HTERT RPE-1 (cell line): Measurements from ENCODE around the gene CD109.
"Not testable (repeated sequence)": the region's sequence is repeated elsewhere in the genome, so short reads cannot be mapped to it uniquely, and the experiment has no call there.

Experiments
- in situ Hi-C: fragments of 300-500 bp; cut with MboI; formaldehyde crosslinking; loops from 4 replicates; pipeline ENCODE4 v1.14.3; 2020; ENCODE audit warnings: low sequenced_read_pairs

The CD109 gene

DNA sequence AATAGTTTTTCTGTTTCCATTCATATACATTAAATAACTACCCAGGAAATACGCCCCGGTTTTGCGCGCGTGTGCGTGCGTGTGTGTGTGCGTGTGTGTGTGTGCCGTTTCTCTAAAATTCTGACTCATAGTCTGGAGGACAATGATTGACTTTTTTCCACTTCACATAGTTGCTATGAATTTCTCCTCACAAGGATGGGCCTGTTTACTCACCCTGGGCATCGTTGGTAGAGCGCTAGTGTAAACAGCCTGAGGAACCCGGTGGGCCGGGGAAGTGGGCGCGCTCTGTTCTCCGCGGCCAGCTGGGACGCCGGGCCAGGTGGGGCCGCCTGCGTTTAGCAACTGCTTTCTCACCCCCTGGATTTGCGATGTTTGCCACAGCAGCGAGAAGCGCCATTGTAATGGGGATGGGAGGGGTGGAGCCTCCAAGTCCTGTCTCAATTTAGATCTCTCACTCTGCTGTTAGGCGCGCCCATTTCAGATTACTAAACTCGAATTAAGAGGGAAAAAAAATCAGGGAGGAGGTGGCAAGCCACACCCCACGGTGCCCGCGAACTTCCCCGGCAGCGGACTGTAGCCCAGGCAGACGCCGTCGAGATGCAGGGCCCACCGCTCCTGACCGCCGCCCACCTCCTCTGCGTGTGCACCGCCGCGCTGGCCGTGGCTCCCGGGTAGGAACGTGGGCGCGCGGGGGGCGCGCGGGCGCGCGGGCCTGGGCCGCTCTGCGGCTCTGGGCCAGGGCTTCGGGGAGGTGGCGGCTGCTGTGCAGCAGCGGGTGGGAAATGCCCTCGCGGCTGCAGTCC is at the start of gene CD109:
TSS of gene CD109 (plus strand) at position 585 of the 803 bp plus-strand sequence. CDS start at position 598, 13 bp downstream.
- in situ Hi-C loops, result no loop called here

DNA sequence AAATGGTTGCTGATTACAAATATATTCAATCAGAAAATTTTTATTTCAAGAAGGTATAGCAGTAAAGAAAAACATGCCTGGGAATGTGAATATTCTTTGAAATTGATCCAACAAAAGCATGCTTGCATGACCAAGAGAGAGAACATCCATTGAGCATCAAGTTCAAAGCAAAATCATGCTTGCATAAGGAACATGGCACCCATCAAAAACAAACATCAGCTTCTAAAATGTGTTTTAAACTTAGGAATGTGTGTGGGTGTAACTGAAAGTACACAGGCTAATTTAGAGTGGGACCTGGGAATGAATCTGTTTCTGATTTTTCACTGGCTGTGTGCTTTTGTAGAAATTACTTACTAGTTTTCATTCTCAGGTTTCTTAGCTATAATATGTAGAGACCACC is 47.8 kb upstream of the CD109 start:
- in situ Hi-C loops, result no loop called here

GRCh38 chr6:73649783-73650182 is 46.2 kb upstream of the CD109 start:
- in situ Hi-C loops, result no loop called here

- in situ Hi-C loops, result no loop called here
These were observed 43.1 kb upstream of the CD109 start for GRCh38 chr6:73652637-73653570.

DNA sequence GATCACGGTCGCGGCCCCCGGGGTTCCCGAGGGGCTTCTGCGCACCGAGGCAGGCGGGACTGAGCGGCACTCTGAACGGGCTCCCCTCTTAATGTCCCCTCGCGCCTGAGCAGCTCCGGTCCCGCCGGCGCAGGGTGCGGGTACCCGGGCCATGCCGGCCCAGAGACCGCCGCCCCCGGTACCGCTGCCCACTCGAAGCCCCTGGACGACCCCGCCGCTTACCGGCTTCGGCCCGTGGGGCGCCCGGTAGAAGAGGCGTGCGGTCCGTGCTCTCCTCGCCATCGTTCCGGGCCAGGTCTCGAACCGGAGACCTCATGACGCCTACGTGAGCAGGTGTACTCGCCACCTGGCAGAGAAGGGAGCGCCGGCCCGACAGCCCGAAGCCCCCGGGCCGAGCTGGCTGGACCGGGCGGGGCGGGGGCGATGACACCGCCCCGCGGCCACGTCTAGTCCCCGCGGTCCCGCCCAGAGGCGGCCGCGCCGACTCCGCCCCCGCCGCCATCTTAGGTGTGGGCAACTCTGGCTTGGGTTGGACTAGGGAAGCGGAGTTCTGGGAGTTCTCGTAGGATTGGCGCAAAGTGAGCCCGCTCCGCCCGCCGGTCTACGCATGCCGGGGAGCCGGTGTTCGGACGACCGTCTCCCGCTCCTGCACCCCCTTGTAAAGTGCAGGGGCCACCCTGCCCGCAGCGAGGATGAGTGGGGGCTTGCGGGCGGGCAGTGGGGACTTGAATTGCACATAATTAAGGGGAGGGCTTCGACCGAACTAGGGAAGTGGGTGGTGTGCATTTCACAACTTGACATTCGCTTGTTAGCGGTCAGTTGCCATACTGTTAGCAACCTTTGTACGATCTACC is 42.2 kb upstream of the CD109 start, which contains the start of gene SLC17A5:
TSS of gene SLC17A5 (minus strand) at position 422 of the 854 bp plus-strand sequence. CDS start at position 316, 106 bp downstream.
- in situ Hi-C loops, result no loop called here

GRCh38 chr6:73655341-73655917 is 40.6 kb upstream of the CD109 start:
- in situ Hi-C loops, result no loop called here

DNA sequence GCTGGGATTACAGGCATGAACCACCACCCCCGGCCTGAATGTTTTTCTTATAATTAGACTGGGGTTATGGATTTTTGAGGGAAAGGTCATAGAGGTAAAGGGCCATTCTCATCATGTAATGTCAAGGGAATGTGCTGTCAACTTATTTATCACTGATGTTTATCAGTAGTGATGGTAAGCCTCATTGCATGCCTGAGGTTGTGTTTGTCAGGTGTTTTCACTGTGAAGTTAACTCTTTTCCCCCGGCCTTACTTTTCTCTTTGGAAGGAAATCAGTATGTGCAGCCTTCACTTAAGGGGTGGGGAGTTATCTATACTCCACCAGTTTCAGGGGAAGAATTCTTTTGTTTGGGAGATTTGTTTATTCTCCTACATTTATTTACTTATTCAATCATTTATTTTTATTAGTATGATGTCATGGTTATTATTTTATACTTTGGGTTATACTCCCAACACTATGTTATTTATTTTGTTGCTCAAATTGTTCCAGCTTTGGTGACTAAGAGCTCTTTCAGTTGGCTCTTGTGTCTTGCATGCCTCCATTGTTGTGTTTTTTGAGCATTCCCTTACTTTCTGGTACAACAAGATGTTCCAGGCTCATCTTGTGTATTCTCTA is 39.4 kb upstream of the CD109 start:
- in situ Hi-C loops, result no loop called here

DNA sequence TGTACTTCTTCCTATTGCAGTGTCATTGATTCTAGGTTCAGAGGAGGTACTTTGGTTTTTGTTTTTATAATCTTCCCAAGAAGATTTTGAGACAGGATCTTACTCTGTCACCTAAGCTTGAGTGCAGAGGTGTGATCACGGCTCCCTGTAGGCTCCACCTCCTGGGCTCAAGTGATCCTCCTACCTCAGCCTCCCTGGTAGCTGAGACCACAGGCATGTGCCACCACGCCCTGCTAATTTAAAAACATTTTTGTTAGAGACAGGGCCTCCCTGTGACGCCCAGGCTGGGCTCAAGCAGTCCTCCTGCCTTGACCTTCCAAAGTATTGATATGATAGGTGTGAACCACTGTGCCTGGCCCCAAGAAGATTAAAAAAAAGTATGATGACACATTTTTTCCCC is 38.8 kb upstream of the CD109 start:
- in situ Hi-C loops, result no loop called here

DNA sequence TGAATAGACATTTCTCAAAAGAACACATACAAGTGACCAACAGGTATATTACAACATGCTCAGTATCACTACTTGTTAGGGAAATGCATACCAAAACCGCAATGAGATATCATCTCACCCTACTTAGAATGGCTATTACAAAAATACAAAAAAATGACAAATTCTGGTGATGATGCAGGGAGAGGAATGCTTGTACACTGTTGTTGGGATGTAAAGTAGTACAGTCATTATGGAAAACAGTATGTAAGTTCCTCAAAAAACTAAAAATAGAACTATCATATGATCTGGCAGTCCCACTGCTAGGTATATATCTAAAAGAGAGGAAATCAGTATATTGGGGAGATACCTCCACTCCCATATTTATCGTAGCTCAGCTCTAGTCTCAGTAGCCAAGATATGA is 31.3 kb upstream of the CD109 start:
- in situ Hi-C loops, result no loop called here

- in situ Hi-C loops, result no loop called here
These were observed 30.2 kb upstream of the CD109 start for GRCh38 chr6:73665686-73666319.

DNA sequence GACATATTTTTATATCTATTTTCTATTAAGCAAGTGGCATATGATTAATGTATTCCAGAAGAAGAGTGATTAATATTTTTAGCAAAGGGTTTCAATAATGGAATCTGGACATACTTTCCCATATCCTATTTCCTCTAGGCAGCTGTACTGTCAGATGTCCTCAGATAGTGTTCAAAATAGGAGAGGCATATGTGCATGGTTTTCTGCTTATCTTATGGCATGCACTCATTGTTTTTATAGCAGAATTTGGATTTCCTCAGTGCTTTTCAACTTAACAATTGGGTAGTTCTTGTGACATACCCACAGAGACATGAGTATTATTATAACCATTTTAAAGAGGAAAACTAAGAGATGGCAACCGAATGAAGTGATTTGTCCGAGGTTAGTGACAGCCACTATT is 29.6 kb upstream of the CD109 start:
- in situ Hi-C loops, result no loop called here

DNA sequence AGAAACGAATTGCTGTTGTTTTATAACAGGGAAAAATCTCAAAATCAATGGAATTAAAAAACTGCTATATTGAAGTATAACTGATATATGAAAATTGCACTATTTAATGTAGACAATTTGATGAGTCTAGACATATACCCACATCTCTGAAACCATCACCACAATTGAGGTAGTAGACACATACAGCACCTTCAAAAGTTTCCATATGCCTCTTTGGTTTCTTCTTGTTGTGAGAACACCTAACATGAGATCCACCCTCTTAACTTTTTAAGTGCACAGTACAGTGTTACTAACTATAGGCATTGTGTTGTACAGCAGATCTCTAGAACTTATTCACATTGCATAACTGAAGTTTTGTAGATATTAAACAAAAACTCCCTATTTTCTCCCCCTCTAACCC is 28.2 kb upstream of the CD109 start:
- in situ Hi-C loops, result no loop called here

GRCh38 chr6:73669005-73669404 is 27.0 kb upstream of the CD109 start:
- in situ Hi-C loops, result no loop called here

DNA sequence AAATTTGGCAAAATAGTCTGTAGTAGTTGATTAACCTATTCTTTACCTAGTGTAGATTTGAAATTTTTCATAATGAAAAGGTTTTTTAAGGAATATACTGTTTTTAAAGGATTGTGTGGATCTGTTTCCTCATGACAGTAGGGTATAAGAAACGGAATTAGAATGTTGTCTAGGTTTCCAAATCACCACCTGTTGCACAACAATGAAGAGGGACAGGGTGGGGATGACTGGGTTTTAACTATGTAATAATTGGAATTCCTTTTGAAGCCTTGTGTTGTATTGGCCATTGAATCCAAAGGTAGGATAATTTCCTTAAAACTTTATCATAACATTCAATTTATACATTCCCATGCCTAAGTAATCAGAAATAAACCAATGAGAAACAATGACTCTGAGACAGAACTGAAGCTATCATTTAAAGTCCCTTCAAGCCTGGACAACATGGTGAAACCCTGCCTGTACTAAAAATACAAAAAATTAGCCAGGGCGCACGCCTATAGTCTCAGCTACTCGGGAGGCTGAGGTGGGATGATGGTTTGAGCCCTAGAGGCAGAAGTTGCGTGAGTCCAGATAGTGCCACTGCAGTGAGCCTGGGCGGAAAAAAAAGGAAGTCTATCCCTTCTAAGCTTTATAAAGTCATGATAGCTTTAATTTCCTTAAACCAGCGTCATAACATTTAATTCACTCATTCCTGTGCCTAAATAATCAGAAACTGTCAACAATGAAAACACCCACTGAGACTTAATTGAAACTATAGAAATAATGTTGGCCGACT is 23.9 kb upstream of the CD109 start:
- in situ Hi-C loops, result no loop called here

DNA sequence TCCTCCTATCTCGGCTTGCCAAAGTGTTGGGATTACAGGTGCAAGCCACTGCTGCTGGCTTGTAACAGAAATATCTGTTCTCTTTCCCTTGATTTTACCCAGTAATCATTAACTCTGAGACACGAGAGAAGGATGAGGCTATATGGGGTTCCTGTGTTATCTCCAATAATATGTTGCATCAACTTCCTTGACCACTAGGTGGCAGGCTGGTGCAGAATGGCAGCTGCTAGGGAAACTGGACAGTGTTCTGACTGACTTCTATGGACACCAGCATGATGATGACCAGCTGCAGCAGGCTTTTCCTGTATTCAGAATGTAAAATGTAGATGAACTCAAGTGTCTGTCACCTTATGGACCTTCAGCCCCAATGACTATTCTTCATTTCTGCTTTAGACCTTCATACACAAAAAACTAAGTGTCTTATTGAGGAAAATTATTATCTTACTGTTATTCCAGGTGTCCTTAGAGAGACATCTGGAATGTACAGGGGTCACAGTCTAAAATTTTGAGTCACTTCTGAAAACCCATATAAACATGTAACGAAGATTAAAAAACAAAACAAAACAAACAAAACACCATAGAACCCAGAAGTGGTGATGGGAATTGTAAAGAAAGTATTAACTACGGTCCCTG is 20.4 kb upstream of the CD109 start:
- in situ Hi-C loops, result no loop called here

DNA sequence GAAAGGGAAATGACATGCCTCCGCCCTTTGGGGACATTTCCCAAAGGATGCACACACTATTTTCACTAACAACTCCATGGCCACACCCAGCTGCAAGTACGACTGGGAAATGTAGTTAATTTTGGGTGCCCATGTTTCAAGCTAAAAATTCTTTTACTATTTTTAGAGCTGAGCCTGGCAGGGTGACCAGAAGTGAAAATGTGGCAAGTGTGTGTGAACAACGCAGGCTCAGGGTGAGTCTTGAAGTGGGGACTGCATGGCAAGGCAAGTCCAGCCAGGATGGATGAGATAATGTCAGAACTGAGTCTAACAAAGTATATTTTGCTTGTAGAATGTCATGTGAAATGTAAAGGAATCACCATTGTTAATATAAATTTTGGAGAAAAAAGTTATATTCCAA is 17.0 kb upstream of the CD109 start:
- in situ Hi-C loops, result no loop called here

GRCh38 chr6:73679846-73680245 is 16.2 kb upstream of the CD109 start:
- in situ Hi-C loops, result not testable (repeated sequence)

DNA sequence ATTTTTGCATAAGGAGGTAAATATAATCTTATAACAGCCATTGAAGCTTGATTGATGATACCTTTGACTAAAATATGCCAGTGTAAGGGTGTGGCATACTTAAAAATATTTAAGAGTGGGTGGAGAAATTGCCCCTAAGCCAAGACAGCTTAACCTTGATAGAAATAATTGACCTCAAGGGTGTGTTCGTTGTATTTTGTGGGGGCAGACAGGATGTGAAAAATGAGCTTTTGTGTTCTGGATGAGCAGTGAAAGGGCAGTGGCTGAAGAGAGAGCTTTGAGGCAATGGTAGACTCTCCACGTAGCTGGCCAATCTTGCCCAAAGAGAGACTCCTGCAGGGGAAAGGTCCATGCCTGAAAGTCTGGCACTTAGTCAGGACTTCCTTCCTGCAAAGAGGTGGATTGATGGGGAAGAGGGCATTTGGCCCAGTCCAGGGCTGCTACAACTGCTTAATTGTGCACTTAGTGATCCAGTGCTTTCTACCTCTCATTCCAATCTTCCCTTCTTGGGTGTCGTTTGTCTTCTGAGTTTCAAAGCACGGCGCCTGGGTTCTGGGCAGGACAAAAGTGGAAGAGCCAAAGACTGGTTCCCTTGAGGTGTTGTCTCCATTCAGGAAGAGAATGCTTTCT is 15.6 kb upstream of the CD109 start:
- in situ Hi-C loops, result no loop called here
